H1 (cell line): Measurements from ENCODE around the gene S100A8.

Experiments used
- CBX8 ChIP-seq: fragments of 300-800, 300-1000 bp; sonication (generic); IDR thresholded peaks from 2 replicates; pipeline ENCODE4 v1.7.1; 2016; ENCODE audit warnings: low read depth, low read length, borderline replicate concordance
- EGR1 ChIP-seq: IDR thresholded peaks from 2 replicates; pipeline ENCODE4 v1.6.1; 2011; ENCODE audit warnings: low read depth, low read length, borderline replicate concordance
- EZH2 ChIP-seq: fragments of 200-600 bp; sonication (generic); IDR thresholded peaks from 2 replicates; pipeline ENCODE4 v1.7.1; 2012; ENCODE audit warnings: low read depth, mild to moderate bottlenecking, moderate library complexity, low read length, inconsistent platforms; ENCODE audit not compliant: severe bottlenecking
- NRF1 ChIP-seq: IDR thresholded peaks from 2 replicates; pipeline ENCODE4 v1.6.1; 2011; ENCODE audit warnings: mild to moderate bottlenecking, low read depth, low read length, improper control_type of control experiment
- POLR2A ChIP-seq, 2 experiments: IDR thresholded peaks; 1 replicate in 1 of 2; 2 replicates in 1 of 2; pipeline ENCODE4 v1.6.1; 2011; ENCODE audit warnings: low read depth in 2 of 2, low read length in 2 of 2, mild to moderate bottlenecking in 2 of 2; ENCODE audit errors: control extremely low read depth in 1 of 2
- POLR2AphosphoS5 ChIP-seq: IDR thresholded peaks from 2 replicates; pipeline ENCODE4 v1.6.1; 2011; ENCODE audit warnings: low read depth, low read length
- RBBP5 ChIP-seq: IDR thresholded peaks from 2 replicates; pipeline ENCODE4 v1.7.1; 2012; ENCODE audit warnings: low read depth, mild to moderate bottlenecking, inconsistent platforms, low read length, moderate library complexity, borderline replicate concordance
- TF ChIP-seq, protein P1 (sequence below), 3 experiments: IDR thresholded peaks; 1 replicate in 2 of 3; 2 replicates in 1 of 3; pipeline versions ENCODE4 v1.5.1 to v1.6.1; 2011; ENCODE audit warnings: low read length in 3 of 3, mild to moderate bottlenecking in 3 of 3, inconsistent platforms in 2 of 3, low read depth in 1 of 3, moderate library complexity in 1 of 3; ENCODE audit not compliant: insufficient read depth in 1 of 3; ENCODE audit errors: control extremely low read depth in 1 of 3

DNA sequence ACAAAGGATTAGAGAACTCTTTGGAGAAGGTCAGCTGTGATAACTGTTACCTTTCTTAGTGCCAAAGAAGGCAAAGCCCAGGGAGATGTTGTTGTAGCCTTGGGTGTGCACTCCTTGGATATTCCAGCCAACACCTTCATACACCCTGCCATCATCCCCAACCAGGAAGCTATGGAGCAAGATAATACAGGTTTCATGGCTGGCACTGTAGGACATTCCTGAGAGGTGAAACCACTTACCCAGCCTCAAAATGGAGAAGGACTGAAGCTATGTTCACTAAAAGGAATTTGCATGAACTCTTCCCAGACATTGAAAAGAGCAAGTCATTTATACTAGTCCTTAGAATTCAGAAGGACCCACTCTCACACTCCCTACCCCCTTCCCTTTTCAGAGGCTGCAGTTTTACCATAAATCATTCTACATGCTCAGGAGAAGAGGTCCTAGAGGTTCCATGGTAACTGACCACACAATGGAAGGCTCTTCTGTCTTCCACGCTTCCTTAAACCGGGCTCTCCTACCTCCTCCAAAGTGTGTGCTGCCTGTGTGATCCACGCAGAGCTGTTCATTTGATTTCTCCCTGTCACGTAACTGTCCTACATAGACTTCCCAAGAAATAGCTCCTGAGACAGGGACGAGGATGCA, 47.7 kb downstream of the S100A8 start:
- TF ChIP-seq RBBP5 (no peak), EGR1 (no peak), EZH2 (no peak), NRF1 (no peak), CBX8 (no peak), POLR2AphosphoS5 (no peak), POLR2A (IDR thresholded peaks at IDR 0.05; ENCODE audit: control extremely low read depth in 1 of 2, low read depth in 2 of 2, low read length in 2 of 2) (no peak)
- TF ChIP-seq, protein P1, sequence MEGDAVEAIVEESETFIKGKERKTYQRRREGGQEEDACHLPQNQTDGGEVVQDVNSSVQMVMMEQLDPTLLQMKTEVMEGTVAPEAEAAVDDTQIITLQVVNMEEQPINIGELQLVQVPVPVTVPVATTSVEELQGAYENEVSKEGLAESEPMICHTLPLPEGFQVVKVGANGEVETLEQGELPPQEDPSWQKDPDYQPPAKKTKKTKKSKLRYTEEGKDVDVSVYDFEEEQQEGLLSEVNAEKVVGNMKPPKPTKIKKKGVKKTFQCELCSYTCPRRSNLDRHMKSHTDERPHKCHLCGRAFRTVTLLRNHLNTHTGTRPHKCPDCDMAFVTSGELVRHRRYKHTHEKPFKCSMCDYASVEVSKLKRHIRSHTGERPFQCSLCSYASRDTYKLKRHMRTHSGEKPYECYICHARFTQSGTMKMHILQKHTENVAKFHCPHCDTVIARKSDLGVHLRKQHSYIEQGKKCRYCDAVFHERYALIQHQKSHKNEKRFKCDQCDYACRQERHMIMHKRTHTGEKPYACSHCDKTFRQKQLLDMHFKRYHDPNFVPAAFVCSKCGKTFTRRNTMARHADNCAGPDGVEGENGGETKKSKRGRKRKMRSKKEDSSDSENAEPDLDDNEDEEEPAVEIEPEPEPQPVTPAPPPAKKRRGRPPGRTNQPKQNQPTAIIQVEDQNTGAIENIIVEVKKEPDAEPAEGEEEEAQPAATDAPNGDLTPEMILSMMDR (IDR thresholded peaks at IDR 0.05; ENCODE audit: control extremely low read depth in 1 of 3, insufficient read depth in 1 of 3, low read depth in 1 of 3, low read length in 3 of 3) = no peak
